ENCODE data around the gene CDH4. TPM values are rescaled to one million over a fixed set of nuclear protein-coding genes. Genes with fewer than 3 reads are reported as not detected.

CDH4 gene
- total RNA-seq, 1 donor from 2014 or later = 3.2 TPM

DNA sequence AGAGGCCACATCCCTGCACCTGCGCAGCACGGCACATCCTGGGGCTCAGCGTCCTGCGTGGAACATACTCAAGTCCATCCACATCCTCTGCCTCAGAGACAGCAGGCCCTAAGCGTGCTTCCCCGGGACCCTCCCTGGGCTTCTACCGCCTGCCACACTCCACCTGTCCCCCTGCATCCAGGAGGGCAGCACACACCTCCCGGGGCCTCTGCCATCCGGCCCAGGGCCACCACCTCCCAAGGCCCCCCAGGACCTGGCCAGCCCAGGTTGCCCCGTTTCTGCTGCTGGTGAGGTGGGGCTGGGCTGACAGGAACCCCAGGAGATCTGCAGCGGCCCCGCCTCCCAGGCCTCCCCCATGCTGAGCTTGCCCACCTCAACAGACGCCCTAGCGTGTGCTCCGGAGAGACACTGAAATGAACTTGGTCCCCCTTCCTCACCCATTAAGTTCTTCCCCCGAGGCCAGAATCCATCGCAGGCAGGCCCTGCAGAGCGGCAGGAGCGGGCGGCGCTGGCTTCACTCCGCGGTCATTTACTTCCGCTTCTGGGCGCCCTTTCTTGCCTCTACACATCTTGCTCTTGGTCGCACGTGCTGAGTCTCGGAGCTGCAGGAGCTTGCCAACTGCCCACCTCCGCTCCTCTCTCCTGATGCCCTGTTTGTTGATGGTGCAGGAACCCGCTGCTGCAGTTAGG, 578.3 kb downstream of the CDH4 start:
- Histone ChIP-seq H3K36me3 (ENCODE audit: insufficient read depth, low read length) (no peaks in the 10 kb centered on the region), H3K27ac (ENCODE audit: low read depth, low read length) (no peak overlapping the region), H3K27me3 (ENCODE audit: insufficient read depth, low read length) (no peaks in the 10 kb centered on the region), H3K9ac (ENCODE audit: low read length) (no peak overlapping the region), H3K4me1 (ENCODE audit: insufficient read depth, low read length) (no peaks in the 10 kb centered on the region), H3K4me2 (ENCODE audit: low read length) (no peak overlapping the region), H2AFZ (ENCODE audit: low read depth, low read length) (no peak overlapping the region), H3K4me3 (ENCODE audit: insufficient read depth, low read depth, low read length) (no peak overlapping the region), H3K9me3 (ENCODE audit: insufficient read depth, low read depth, low read length) (peaks cover 4% of the 10 kb centered on the region), H3K79me2 (ENCODE audit: insufficient read depth, low read length) (no peaks in the 10 kb centered on the region), H4K20me1 (ENCODE audit: insufficient read depth, low read length) (no peaks in the 10 kb centered on the region)
- Mint-ChIP-seq H3K4me3 (ENCODE audit: unreplicated experiment) (no peak overlapping the region), H3K4me1 (ENCODE audit: low read depth, unreplicated experiment) (no peaks in the 10 kb centered on the region), H3K27ac (ENCODE audit: unreplicated experiment) (no peak overlapping the region), H3K36me3 (ENCODE audit: low read depth, unreplicated experiment) (peaks cover 5% of the 10 kb centered on the region), H3K9me3 (ENCODE audit: unreplicated experiment) (peaks cover 8% of the 10 kb centered on the region), H3K27me3 (ENCODE audit: low read depth, unreplicated experiment) (peaks cover 51% of the 10 kb centered on the region)
- TF ChIP-seq EZH2 (IDR thresholded peaks at IDR 0.05; ENCODE audit: insufficient read depth, low read length) = no peak
- TF ChIP-seq, protein P1, sequence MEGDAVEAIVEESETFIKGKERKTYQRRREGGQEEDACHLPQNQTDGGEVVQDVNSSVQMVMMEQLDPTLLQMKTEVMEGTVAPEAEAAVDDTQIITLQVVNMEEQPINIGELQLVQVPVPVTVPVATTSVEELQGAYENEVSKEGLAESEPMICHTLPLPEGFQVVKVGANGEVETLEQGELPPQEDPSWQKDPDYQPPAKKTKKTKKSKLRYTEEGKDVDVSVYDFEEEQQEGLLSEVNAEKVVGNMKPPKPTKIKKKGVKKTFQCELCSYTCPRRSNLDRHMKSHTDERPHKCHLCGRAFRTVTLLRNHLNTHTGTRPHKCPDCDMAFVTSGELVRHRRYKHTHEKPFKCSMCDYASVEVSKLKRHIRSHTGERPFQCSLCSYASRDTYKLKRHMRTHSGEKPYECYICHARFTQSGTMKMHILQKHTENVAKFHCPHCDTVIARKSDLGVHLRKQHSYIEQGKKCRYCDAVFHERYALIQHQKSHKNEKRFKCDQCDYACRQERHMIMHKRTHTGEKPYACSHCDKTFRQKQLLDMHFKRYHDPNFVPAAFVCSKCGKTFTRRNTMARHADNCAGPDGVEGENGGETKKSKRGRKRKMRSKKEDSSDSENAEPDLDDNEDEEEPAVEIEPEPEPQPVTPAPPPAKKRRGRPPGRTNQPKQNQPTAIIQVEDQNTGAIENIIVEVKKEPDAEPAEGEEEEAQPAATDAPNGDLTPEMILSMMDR (IDR thresholded peaks at IDR 0.05; ENCODE audit: insufficient read depth, low read depth, low read length) = no peak
- FAIRE-seq (no peak), DNase-seq (ENCODE audit: low read depth) (no peak)

DNA sequence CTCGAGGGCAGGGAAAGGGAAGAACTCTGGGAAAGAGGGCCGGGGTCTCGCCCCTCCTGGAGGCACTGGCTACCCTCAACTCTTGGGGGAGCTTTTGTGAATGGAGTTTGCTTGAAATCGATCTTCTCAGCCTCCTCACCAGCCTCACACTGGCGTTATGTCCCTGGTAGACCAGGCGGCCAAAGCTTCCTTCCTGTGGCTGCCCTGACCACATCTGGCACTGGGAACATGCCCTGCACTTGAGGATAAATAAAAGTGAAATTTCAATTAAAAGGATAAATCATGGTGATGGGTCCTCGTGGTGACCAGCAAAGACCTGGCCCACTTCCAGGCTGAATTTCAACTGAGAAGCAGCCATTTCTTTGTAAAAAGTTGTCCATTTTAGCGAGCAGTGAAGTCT, 578.9 kb downstream of the CDH4 start:
- no peaks in the 10 kb centered on the region for H3K79me2 ChIP-seq (ENCODE audit: insufficient read depth, low read length)
- no peak overlapping the region for H3K4me3 ChIP-seq (ENCODE audit: insufficient read depth, low read depth, low read length)
- H3K36me3 ChIP-seq (ENCODE audit: insufficient read depth, low read length) = no peaks in the 10 kb centered on the region
- Mint-ChIP-seq H3K27me3 (ENCODE audit: low read depth, unreplicated experiment) (peaks cover 47% of the 10 kb centered on the region), H3K4me3 (ENCODE audit: unreplicated experiment) (no peak overlapping the region), H3K9me3 (ENCODE audit: unreplicated experiment) (peaks cover 8% of the 10 kb centered on the region), H3K27ac (ENCODE audit: unreplicated experiment) (no peak overlapping the region), H3K36me3 (ENCODE audit: low read depth, unreplicated experiment) (peaks cover 5% of the 10 kb centered on the region), H3K4me1 (ENCODE audit: low read depth, unreplicated experiment) (no peaks in the 10 kb centered on the region)
- H3K27ac ChIP-seq (ENCODE audit: low read depth, low read length) = no peak overlapping the region
- H3K4me1 ChIP-seq (ENCODE audit: insufficient read depth, low read length) = no peaks in the 10 kb centered on the region
- no peak for FAIRE-seq
- H3K9me3 ChIP-seq (ENCODE audit: insufficient read depth, low read depth, low read length) = peaks cover 4% of the 10 kb centered on the region
- H3K9ac ChIP-seq (ENCODE audit: low read length) = no peak overlapping the region
- no peaks in the 10 kb centered on the region for H4K20me1 ChIP-seq (ENCODE audit: insufficient read depth, low read length)
- TF ChIP-seq, protein P1 (IDR thresholded peaks at IDR 0.05; ENCODE audit: insufficient read depth, low read depth, low read length) = no peak
- TF ChIP-seq EZH2 (IDR thresholded peaks at IDR 0.05; ENCODE audit: insufficient read depth, low read length) = no peak
- H2AFZ ChIP-seq (ENCODE audit: low read depth, low read length) = no peak overlapping the region
- no peak overlapping the region for H3K4me2 ChIP-seq (ENCODE audit: low read length)
- DNase-seq (ENCODE audit: low read depth) = no peak
- H3K27me3 ChIP-seq (ENCODE audit: insufficient read depth, low read length) = no peaks in the 10 kb centered on the region

DNA sequence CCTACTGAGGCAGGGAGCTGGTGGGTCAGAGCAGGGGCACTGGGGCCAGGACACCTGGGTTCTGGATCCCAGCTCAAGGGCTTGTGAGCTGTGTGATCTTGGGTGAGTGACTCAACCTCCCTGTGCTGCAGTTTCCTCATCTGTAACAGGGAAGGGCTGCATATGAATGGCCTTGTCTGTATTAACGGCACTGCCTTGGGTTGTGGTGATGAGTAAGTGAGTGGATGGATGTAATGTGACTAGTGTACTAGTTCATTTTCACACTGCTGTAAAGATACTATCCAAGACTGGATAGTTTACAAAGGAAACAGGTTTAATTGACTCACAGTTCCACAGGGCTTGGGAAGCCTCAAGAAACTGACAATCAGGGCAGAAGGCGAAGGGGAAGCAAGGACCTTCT, 580.1 kb downstream of the CDH4 start:
- Histone ChIP-seq H3K4me3 (ENCODE audit: insufficient read depth, low read depth, low read length) (no peak overlapping the region), H3K9ac (ENCODE audit: low read length) (no peak overlapping the region), H3K27me3 (ENCODE audit: insufficient read depth, low read length) (no peaks in the 10 kb centered on the region), H3K79me2 (ENCODE audit: insufficient read depth, low read length) (no peaks in the 10 kb centered on the region), H3K36me3 (ENCODE audit: insufficient read depth, low read length) (no peaks in the 10 kb centered on the region), H3K27ac (ENCODE audit: low read depth, low read length) (no peak overlapping the region), H4K20me1 (ENCODE audit: insufficient read depth, low read length) (no peaks in the 10 kb centered on the region), H3K4me1 (ENCODE audit: insufficient read depth, low read length) (no peaks in the 10 kb centered on the region), H2AFZ (ENCODE audit: low read depth, low read length) (no peak overlapping the region), H3K4me2 (ENCODE audit: low read length) (no peak overlapping the region), H3K9me3 (ENCODE audit: insufficient read depth, low read depth, low read length) (peaks cover 4% of the 10 kb centered on the region)
- no peak overlapping the region for H3K4me3 Mint-ChIP-seq (ENCODE audit: unreplicated experiment)
- H3K27ac Mint-ChIP-seq (ENCODE audit: unreplicated experiment) = no peak overlapping the region
- no peaks in the 10 kb centered on the region for H3K4me1 Mint-ChIP-seq (ENCODE audit: low read depth, unreplicated experiment)
- H3K27me3 Mint-ChIP-seq (ENCODE audit: low read depth, unreplicated experiment) = peaks cover 52% of the 10 kb centered on the region
- DNase-seq (ENCODE audit: low read depth) (no peak), FAIRE-seq (no peak)
- H3K9me3 Mint-ChIP-seq (ENCODE audit: unreplicated experiment) = peaks cover 7% of the 10 kb centered on the region
- H3K36me3 Mint-ChIP-seq (ENCODE audit: low read depth, unreplicated experiment) = peaks cover 5% of the 10 kb centered on the region
- TF ChIP-seq, protein P1 (IDR thresholded peaks at IDR 0.05; ENCODE audit: insufficient read depth, low read depth, low read length) = no peak
- TF ChIP-seq EZH2 (IDR thresholded peaks at IDR 0.05; ENCODE audit: insufficient read depth, low read length) = no peak

Data from astrocyte (in vitro differentiated cells and primary cell).